GM12872 (cell line): ENCODE data around the gene KCNN3.

Experiments used
- CTCF ChIP-seq: IDR thresholded peaks from 3 replicates; pipeline ENCODE4 v1.5.1; 2011; ENCODE audit warnings: low read depth, mild to moderate bottlenecking, low read length, moderate library complexity; ENCODE audit not compliant: insufficient read depth

The KCNN3 gene

GRCh38 chr1:154902938-154903566, 33.0 kb upstream of the KCNN3 start:
- TF ChIP-seq CTCF: no peak

GRCh38 chr1:154901591-154901990, 31.5 kb upstream of the KCNN3 start:
- TF ChIP-seq CTCF: no peak

- no peak for TF ChIP-seq CTCF
Observed at GRCh38 chr1:154899041-154899440, 29.0 kb upstream of the KCNN3 start.

- TF ChIP-seq CTCF: no peak
Observed at GRCh38 chr1:154896771-154897286, 26.7 kb upstream of the KCNN3 start.

GRCh38 chr1:154895798-154896197, 25.7 kb upstream of the KCNN3 start:
- no peak for TF ChIP-seq CTCF

GRCh38 chr1:154891452-154891851, 21.4 kb upstream of the KCNN3 start:
- no peak for TF ChIP-seq CTCF

GRCh38 chr1:154888757-154889156, 18.7 kb upstream of the KCNN3 start:
- no peak for TF ChIP-seq CTCF
